ENCODE results near the gene AKAP1. TPM values are rescaled to one million over a fixed set of nuclear protein-coding genes. Genes with fewer than 3 reads are reported as not detected.

The AKAP1 gene
- total and polyA plus RNA-seq, 2 of the 8 experiments (the other 6 are each of a cell fraction or from before 2014, with no cell fraction given) = 120 to 156 TPM

- TF ChIP-seq, protein P1, sequence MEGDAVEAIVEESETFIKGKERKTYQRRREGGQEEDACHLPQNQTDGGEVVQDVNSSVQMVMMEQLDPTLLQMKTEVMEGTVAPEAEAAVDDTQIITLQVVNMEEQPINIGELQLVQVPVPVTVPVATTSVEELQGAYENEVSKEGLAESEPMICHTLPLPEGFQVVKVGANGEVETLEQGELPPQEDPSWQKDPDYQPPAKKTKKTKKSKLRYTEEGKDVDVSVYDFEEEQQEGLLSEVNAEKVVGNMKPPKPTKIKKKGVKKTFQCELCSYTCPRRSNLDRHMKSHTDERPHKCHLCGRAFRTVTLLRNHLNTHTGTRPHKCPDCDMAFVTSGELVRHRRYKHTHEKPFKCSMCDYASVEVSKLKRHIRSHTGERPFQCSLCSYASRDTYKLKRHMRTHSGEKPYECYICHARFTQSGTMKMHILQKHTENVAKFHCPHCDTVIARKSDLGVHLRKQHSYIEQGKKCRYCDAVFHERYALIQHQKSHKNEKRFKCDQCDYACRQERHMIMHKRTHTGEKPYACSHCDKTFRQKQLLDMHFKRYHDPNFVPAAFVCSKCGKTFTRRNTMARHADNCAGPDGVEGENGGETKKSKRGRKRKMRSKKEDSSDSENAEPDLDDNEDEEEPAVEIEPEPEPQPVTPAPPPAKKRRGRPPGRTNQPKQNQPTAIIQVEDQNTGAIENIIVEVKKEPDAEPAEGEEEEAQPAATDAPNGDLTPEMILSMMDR (IDR thresholded peaks at IDR 0.05; ENCODE audit: control extremely low read depth in 1 of 3, insufficient read depth in 1 of 3, low read depth in 1 of 3, low read length in 3 of 3) = no peak
- no peak for TF ChIP-seq CBX5 (IDR thresholded peaks at IDR 0.05; ENCODE audit: low read depth, low read length)
- TF ChIP-seq SP1 (IDR thresholded peaks at IDR 0.05; ENCODE audit: low read depth, low read length) = no peak
- TF ChIP-seq CREB1 (IDR thresholded peaks at IDR 0.05) = no peak
Observed at GRCh38 chr17:57104461-57105175, 19.6 kb downstream of the AKAP1 start (continued).

All from H1 (cell line).